GM12865 (cell line): ENCODE measurements around the gene CGN.

ENCODE experiments used
- DNase-seq: peaks from one replicate; pipeline ENCODE4 v3.0.0; 2010; ENCODE audit warnings: low read depth
- H3K4me3 ChIP-seq: 2 replicates; pipeline ENCODE4 v1.5.1; 2011; ENCODE audit warnings: mild to moderate bottlenecking, low read depth, low read length, control low read depth
- CTCF ChIP-seq: IDR thresholded peaks from 2 replicates; pipeline ENCODE4 v1.5.1; 2011; ENCODE audit warnings: low read length, control low read depth, low read depth, inconsistent platforms; ENCODE audit not compliant: insufficient read depth; ENCODE audit errors: missing control alignments

CGN gene

GRCh38 chr1:151499365-151499764, 11.8 kb upstream of the CGN start:
- H3K4me3 ChIP-seq = no peak overlapping the region
- TF ChIP-seq CTCF = no peak
- no peak for DNase-seq

- no peak for TF ChIP-seq CTCF
- no peak for DNase-seq
- no peak overlapping the region for H3K4me3 ChIP-seq
These were observed 11.3 kb upstream of the CGN start for GRCh38 chr1:151499930-151500329.

DNA sequence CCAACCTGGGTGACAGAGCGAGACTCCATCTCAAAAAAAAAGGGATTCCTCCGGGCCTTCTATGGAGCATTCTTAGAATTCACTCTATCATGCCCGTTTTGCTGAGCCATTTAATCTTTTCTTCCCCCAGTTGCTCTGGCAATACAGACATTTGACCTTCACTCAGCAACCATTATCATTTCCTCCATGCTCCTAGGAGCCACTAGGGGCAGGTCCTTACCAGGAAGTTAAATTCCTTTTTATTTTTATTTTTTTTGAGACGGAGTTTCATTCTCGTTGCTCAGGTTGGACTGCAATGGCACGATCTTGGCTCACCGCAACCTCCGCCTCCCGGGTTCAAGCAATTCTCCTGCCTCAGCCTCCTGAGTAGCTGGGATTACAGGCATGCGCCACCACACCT, 9.7 kb upstream of the CGN start:
- no peak for TF ChIP-seq CTCF
- DNase-seq = no peak
- no peak overlapping the region for H3K4me3 ChIP-seq

DNA sequence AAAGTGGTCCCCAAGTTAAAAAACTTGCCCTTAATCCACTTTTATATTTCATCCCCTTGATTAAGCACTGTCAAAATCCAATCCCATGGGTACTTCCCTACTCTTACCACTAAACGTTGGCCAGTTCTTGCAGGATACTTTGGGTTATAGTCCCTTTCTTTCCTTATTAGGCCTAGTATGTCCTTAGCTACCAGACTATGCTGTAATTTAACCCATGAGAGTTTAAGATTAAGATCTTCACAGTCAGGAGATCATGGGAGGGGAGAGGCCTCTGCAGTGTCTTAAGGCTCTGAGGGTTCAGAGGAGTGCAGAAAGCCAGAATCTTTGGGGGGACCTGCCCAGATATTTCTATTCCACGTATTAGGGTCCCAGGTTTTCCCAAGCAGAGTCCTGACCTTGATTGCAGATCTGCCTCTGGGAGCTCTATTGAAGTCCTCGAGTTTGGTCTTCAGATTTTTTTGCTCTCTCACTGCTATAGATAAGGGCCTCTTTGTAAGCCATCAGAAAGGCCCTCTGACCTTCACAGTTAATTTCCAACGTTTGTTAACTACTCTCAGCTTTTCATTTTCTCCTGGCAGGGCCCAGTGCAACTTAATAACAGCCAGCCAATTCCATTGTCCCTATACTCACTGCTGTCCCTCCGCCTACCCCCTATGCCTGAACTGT, 9.0 kb upstream of the CGN start:
- TF ChIP-seq CTCF = no peak

GRCh38 chr1:151502859-151503780, 8.1 kb upstream of the CGN start:
- no peak for DNase-seq
- no peak for TF ChIP-seq CTCF
- H3K4me3 ChIP-seq = no peak overlapping the region

More for the DNA sequence above, 9.0 kb upstream of the CGN start:
- H3K4me3 ChIP-seq = no peak overlapping the region
- no peak for DNase-seq

DNA sequence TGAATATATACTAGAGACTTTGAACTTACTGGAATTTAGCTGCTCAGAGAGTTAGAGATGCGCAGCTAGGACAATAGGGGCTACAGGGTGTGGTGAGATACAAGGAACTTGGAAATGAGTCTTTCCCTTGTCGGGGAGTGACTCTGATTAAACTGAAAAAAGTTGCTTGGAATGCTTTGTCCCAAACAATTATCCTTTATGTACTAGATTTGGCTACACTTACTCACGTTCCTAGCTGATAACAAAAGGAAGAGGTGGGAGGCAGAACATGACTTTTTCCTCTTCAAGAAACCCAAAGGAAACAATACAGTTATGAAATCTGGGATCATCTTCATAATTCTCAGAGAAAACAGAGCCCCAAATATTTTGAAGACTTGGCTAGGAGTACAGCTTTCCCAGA, 6.9 kb upstream of the CGN start:
- TF ChIP-seq CTCF = no peak
- H3K4me3 ChIP-seq = no peak overlapping the region
- no peak for DNase-seq
